HepG2 (cell line): ENCODE data around the gene GLB1L. TPM values are rescaled to one million over a fixed set of nuclear protein-coding genes. Genes with fewer than 3 reads are reported as not detected.
A peak's percentile ranks its signal among the peaks of the same experiment; 100 is the strongest.

ENCODE experiments used
- AGO1 ChIP-seq: fragments of 200-400 bp; formaldehyde crosslinking; IDR thresholded peaks from 2 replicates; pipeline ENCODE4 v1.6.1; 2017; ENCODE audit warnings: mild to moderate bottlenecking, low read depth, low read length, moderate library complexity; ENCODE audit not compliant: poor library complexity, severe bottlenecking
- ELK4 ChIP-seq: sonication (generic); formaldehyde crosslinking; IDR thresholded peaks from 2 replicates; pipeline ENCODE4 v1.9.0; 2021; ENCODE audit warnings: missing genetic modification reagents, borderline replicate concordance
- GLMP ChIP-seq: sonication (generic); formaldehyde crosslinking; IDR thresholded peaks from 2 replicates; pipeline ENCODE4 v1.9.0; 2021; ENCODE audit warnings: missing genetic modification reagents, mild to moderate bottlenecking, borderline replicate concordance
- HBP1 ChIP-seq: IDR thresholded peaks from 2 replicates; pipeline ENCODE4 v1.6.1; 2016; ENCODE audit warnings: low read depth, control low read depth
- NCOA1 ChIP-seq: sonication (generic); formaldehyde crosslinking; IDR thresholded peaks from 2 replicates; pipeline ENCODE4 v1.9.0; 2021; ENCODE audit warnings: missing genetic modification reagents
- PRDM10 ChIP-seq: sonication (generic); formaldehyde crosslinking; IDR thresholded peaks from 2 replicates; pipeline ENCODE4 v1.4.0; 2020; ENCODE audit warnings: low read depth, missing genetic modification reagents
- PRMT3 ChIP-seq: sonication (generic); formaldehyde crosslinking; IDR thresholded peaks from 2 replicates; pipeline ENCODE4 v1.8.1; 2022; ENCODE audit warnings: low read depth, mild to moderate bottlenecking, moderate library complexity, missing genetic modification reagents, borderline replicate concordance
- SP2 ChIP-seq: sonication (generic); formaldehyde crosslinking; IDR thresholded peaks from 2 replicates; pipeline ENCODE4 v1.5.1; 2020; ENCODE audit warnings: mild to moderate bottlenecking, missing genetic modification reagents
- SRSF1 ChIP-seq: fragments of 200-400 bp; formaldehyde crosslinking; optimal IDR thresholded peaks from 2 replicates; pipeline ENCODE3; 2017; ENCODE audit warnings: mild to moderate bottlenecking, low read depth, low read length, moderate library complexity
- ZBTB44 ChIP-seq: sonication (generic); formaldehyde crosslinking; IDR thresholded peaks from 2 replicates; pipeline ENCODE4 v1.4.0; 2020; ENCODE audit warnings: missing genetic modification reagents
- ZFP36 ChIP-seq: fragments of 150-350 bp; IDR thresholded peaks from 2 replicates; pipeline ENCODE4 v1.6.1; 2018; ENCODE audit warnings: borderline replicate concordance, low read length, low read depth; ENCODE audit not compliant: partially characterized antibody
- ZNF335 ChIP-seq: sonication (generic); formaldehyde crosslinking; IDR thresholded peaks from 2 replicates; pipeline ENCODE4 v1.4.0; 2020; ENCODE audit warnings: missing genetic modification reagents
- ZNF558 ChIP-seq: sonication (generic); formaldehyde crosslinking; IDR thresholded peaks from 2 replicates; pipeline ENCODE4 v1.9.0; 2022; ENCODE audit warnings: mild to moderate bottlenecking, missing genetic modification reagents, borderline replicate concordance
- ZNF782 ChIP-seq: sonication (generic); formaldehyde crosslinking; IDR thresholded peaks from 2 replicates; pipeline ENCODE4 v1.4.0; 2020; ENCODE audit warnings: missing genetic modification reagents, mild to moderate bottlenecking, borderline replicate concordance
- ZUFSP ChIP-seq: sonication (generic); formaldehyde crosslinking; IDR thresholded peaks from 2 replicates; pipeline ENCODE4 v1.9.0; 2021; ENCODE audit warnings: missing genetic modification reagents, mild to moderate bottlenecking, borderline replicate concordance
- polyA plus RNA-seq, 8 experiments: library from polyadenylated mRNA; depleted of rRNA in 3 of 8; stranded (reverse) in 7 of 8; unstranded in 1 of 8; fragments of >200 nt; fragmentation: Illumina TruSeq in 4 of 8; extraction: Trizol in 4 of 8; gene quantifications; 2 replicates each; pipeline versions ENCODE4 v1.2.1 to v1.2.3, GENCODE V29; 2011 to 2016; ENCODE audit warnings: low read depth in 4 of 8, missing spikeins in 1 of 8, mixed read lengths in 1 of 8; ENCODE audit not compliant: insufficient read depth in 1 of 8
- total RNA-seq, 5 experiments: library from RNA; depleted of rRNA; stranded (reverse); fragments of >200 nt; fragmentation: Illumina TruSeq; extraction: Trizol; gene quantifications; 2 replicates each; pipeline ENCODE4 v1.2.3, GENCODE V29; 2016; ENCODE audit warnings: low read depth in 1 of 5

The GLB1L gene
- total and polyA plus RNA-seq, 2 of the 13 experiments (the other 11 are each of a cell fraction or from before 2014, with no cell fraction given) = 6.8 to 7.3 TPM

- TF ChIP-seq PRMT3 (CRISPR knock-in tag) (peak; percentile 97), ZUFSP (CRISPR knock-in tag) (no peak), GLMP (CRISPR knock-in tag) (no peak), ZNF558 (CRISPR knock-in tag) (peak; percentile 75; the same call in 1 of the 2 replicates), ZNF335 (CRISPR knock-in tag) (peak; percentile 50), NCOA1 (peak; percentile 99), ELK4 (0 out of 2 replicates have a peak, but pooled peaks have one; percentile 5), AGO1 (peak; percentile 97), ZFP36 (no peak), PRDM10 (CRISPR knock-in tag) (no peak; the same call in none of the 2 replicates), SRSF1 (peak; percentile 67), ZBTB44 (peak; percentile 95; the same call in 1 of the 2 replicates), SP2 (0 out of 2 replicates have a peak, but pooled peaks have one; percentile 56), ZNF782 (CRISPR knock-in tag) (peak; percentile 69), HBP1 (CRISPR knock-in tag) (peak; percentile 66)
Observed at GRCh38 chr2:219218732-219219701, 26.2 kb downstream of the GLB1L start, which contains the start of gene ABCB6 (continued).
